Measurements from ENCODE around the gene FEM1B.

Gene FEM1B

GRCh38 chr15:68330901-68331300 lies 53.4 kb downstream of the FEM1B start:
- DNase-seq (ENCODE audit: low read depth in 1 of 2, low spot score in 1 of 2): no peak
- Histone ChIP-seq H3K4me3 (replicated peaks; ENCODE audit: insufficient read depth, low read length) (no peak overlapping the region), H3K27ac (replicated peaks) (no peak overlapping the region), H3K27me3 (ENCODE audit: insufficient read depth, poor library complexity, severe bottlenecking) (no peaks in the 10 kb centered on the region)
- TF ChIP-seq GABPA (IDR thresholded peaks at IDR 0.05; ENCODE audit: low read depth) (no peak), REST (IDR thresholded peaks at IDR 0.05; ENCODE audit: insufficient replicate concordance, low read depth) (no peak), POLR2AphosphoS5 (IDR thresholded peaks at IDR 0.05; ENCODE audit: low read depth) (no peak), CTCF (IDR thresholded peaks at IDR 0.05; ENCODE audit: insufficient read depth, low read length) (no peak), SPI1 (IDR thresholded peaks at IDR 0.05; ENCODE audit: borderline replicate concordance, low read depth) (no peak)

- Histone ChIP-seq H3K4me3 (replicated peaks; ENCODE audit: insufficient read depth, low read length) (no peak overlapping the region), H3K27me3 (ENCODE audit: insufficient read depth, poor library complexity, severe bottlenecking) (no peaks in the 10 kb centered on the region), H3K27ac (replicated peaks) (no peak overlapping the region)
- TF ChIP-seq POLR2AphosphoS5 (IDR thresholded peaks at IDR 0.05; ENCODE audit: low read depth) (no peak), REST (IDR thresholded peaks at IDR 0.05; ENCODE audit: insufficient replicate concordance, low read depth) (no peak), GABPA (IDR thresholded peaks at IDR 0.05; ENCODE audit: low read depth) (no peak)
- DNase-seq (ENCODE audit: low read depth in 1 of 2, low spot score in 1 of 2): no peak
These were observed 54.7 kb downstream of the FEM1B start for GRCh38 chr15:68332266-68332665.

- Histone ChIP-seq H3K27ac (replicated peaks) (no peak overlapping the region), H3K27me3 (ENCODE audit: insufficient read depth, poor library complexity, severe bottlenecking) (no peaks in the 10 kb centered on the region), H3K4me3 (replicated peaks; ENCODE audit: insufficient read depth, low read length) (no peak overlapping the region)
- DNase-seq (ENCODE audit: low read depth in 1 of 2, low spot score in 1 of 2): peak in 1 of 2 experiments; percentile 37
- no peak for TF ChIP-seq CTCF (IDR thresholded peaks at IDR 0.05; ENCODE audit: insufficient read depth, low read length)
- TF ChIP-seq POLR2AphosphoS5 (IDR thresholded peaks at IDR 0.05; ENCODE audit: low read depth): no peak
- no peak for TF ChIP-seq GABPA (IDR thresholded peaks at IDR 0.05; ENCODE audit: low read depth)
- TF ChIP-seq REST (IDR thresholded peaks at IDR 0.05; ENCODE audit: insufficient replicate concordance, low read depth): no peak
- TF ChIP-seq SPI1 (IDR thresholded peaks at IDR 0.05; ENCODE audit: borderline replicate concordance, low read depth): no peak
These were observed 56.4 kb downstream of the FEM1B start for GRCh38 chr15:68333775-68334470.
